Fibroblast of skin of left biceps (primary cell): Measurements from ENCODE around the gene RAB11FIP5.
A peak's percentile ranks its signal among the peaks of the same experiment; 100 is the strongest.
"Not testable (repeated sequence)": the region's sequence is repeated elsewhere in the genome, so short reads cannot be mapped to it uniquely, and the experiment has no call there.

Experiments used
- DNase-seq, 2 experiments: peaks; one replicate each; pipeline ENCODE4 v3.0.0-alpha.2; 2013; ENCODE audit warnings: low read depth in 2 of 2

The RAB11FIP5 gene

DNA sequence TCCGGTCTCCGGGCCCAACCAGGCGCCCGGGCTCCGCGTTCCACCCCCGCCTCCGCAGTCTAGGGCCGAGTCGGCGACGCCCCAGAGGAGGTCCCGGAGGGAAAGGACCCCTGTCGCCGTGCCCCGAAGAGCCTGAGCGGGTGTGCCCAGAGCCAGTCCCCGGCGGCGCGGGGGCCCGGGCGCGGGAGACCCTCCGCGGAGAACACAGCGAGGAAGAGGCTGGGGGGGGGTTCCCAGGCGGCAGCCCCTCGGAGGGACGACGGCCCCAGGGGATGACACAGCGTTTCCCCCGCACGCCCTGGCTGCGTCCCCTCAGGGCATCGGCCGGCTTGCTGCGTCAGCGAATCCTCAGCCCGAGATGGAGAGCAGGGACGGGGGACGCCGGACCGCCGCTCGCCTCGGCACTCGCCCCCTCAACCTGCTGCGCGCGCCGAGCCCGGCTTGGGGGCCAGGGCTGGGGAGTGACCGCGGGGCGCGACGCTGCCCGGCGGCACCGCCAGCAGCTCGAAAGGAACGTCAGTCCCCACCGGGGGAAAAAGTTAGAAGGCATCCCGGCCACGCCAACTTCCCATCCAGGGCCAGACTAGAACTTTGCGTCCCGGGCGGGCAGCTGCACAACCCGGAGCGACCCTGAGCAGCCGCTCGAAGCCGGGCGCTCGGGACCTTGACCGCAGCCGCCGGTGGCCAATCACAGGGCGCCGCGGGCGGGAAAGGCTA lies 41.9 kb downstream of the RAB11FIP5 start:
- DNase-seq: no peak

GRCh38 chr2:73069855-73070642 lies 42.7 kb downstream of the RAB11FIP5 start:
- DNase-seq: no peak

DNA sequence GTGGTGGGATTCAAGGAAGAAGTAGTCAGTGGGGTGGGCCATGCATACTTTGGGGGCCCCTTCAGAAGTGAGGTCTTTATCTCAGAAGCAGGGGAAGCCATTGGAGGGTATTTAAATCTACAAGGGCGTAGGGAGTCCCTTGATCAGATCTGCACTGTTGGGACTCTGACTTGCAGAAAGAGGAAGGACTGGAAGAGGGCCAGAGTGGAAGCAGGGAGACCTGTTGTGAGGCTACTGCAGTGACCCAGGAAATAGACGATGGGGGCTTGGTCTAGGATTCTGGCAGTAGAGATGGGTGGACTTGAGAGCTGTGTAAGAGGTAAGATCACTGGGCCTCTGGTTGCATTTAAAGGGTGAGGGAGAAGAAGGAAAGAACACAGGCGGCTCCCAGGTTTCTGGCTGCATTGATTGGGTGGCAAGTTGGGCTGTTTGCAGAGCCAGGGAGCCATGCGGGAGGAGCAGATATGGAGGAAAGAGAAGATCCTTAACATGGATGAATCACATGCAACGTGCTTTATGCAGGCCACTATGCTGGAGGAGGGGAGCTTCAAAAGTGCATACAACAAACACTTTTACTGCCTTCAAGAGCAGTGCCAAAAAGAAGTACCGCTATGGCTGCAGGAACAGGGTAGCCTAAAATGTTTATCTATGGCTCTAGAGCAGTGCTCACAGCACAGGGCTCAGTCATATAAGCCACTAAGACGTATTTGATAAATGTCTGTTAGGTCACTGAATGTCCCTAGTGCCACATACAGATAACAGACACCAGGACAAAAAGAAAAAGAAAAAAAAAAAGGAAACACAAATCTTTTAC lies 43.5 kb downstream of the RAB11FIP5 start:
- no peak for DNase-seq

GRCh38 chr2:73068147-73068546 lies 44.6 kb downstream of the RAB11FIP5 start:
- no peak for DNase-seq

DNA sequence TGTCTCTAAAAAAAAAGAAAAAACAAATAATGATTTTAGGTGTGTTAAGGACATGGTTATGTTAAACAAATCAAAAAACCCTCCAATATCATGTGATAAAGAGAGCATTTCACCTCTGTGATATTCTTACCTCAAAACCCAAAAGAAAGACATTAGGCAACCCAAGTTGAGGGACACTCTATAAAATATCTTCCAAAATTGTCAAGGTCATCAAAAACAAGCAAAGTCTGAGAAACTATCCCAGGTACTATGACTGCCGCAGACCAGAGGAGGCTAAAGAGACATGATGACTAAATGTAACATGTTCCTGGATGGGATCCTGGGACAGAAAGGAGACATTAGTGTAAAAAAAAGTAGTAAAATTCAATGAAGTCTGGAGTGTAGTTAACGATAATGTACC lies 45.7 kb downstream of the RAB11FIP5 start:
- DNase-seq: no peak

DNA sequence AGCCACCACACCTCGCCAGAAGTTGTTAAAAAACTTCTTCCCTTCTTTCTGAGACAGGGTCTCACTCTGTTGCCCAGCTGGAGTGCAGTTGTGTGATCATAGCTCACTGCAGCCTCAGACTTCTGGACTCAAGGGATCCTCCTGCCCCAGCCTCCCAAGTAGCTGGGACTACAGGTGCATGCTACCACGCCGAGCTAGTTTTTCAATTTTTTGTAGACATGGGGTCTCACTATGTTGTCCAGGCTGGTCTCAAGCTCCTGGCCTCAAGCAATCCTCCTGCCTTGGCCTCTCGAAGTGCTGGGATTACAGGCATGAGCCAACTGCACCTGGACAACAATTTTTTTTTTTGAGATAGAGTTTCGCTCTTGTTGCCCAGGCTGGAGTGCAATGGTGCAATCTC lies 47.7 kb downstream of the RAB11FIP5 start:
- DNase-seq: not testable (repeated sequence)

GRCh38 chr2:73063909-73064875 lies 48.6 kb downstream of the RAB11FIP5 start:
- DNase-seq: peak; percentile 55 to 61

GRCh38 chr2:73063472-73063871 lies 49.3 kb downstream of the RAB11FIP5 start:
- no peak for DNase-seq

DNA sequence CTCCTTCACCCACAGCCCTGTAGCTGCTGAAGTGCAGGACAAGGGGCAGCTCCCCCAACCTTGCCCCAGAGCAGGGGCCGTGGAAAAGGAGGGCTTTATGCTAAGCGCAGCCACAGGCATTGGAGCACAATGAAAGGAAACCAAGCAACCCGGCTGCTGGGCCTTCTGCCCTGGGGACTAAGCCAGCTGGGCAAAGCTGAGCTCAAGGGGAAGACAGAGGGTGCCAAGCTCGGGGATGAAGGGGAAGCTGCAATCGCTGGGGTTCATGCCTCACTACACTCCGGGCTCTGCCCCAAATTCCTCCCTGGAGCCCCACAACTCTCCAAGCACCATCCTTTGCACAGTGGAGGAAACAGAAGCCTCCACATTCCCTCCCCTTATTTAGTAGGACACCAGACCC lies 53.6 kb downstream of the RAB11FIP5 start:
- DNase-seq: no peak

- DNase-seq: no peak
Observed at GRCh38 chr2:73054980-73055379, 57.8 kb downstream of the RAB11FIP5 start.

- no peak for DNase-seq
Observed at GRCh38 chr2:73053316-73054114, 59.2 kb downstream of the RAB11FIP5 start.

DNA sequence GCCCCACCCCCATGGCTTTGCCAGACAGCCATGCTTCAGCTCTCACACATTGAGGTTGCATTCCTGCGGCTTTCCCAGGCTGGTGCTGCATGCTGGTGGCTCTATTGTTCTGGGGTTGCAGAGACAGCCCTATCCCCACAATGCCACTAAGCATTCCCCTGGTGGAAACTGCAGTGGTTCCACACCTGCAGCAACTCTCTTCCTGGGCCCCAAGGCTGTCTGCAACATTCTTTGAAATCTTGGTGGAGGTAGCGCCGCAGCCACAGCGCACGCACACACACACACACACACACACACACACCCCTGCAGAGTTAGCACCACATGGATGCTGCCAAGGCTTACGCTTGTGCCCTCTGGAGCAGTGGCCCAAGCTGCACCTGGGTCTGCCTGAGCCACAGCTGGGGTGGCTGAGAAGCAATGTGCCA lies 62.6 kb downstream of the RAB11FIP5 start:
- no peak for DNase-seq

DNA sequence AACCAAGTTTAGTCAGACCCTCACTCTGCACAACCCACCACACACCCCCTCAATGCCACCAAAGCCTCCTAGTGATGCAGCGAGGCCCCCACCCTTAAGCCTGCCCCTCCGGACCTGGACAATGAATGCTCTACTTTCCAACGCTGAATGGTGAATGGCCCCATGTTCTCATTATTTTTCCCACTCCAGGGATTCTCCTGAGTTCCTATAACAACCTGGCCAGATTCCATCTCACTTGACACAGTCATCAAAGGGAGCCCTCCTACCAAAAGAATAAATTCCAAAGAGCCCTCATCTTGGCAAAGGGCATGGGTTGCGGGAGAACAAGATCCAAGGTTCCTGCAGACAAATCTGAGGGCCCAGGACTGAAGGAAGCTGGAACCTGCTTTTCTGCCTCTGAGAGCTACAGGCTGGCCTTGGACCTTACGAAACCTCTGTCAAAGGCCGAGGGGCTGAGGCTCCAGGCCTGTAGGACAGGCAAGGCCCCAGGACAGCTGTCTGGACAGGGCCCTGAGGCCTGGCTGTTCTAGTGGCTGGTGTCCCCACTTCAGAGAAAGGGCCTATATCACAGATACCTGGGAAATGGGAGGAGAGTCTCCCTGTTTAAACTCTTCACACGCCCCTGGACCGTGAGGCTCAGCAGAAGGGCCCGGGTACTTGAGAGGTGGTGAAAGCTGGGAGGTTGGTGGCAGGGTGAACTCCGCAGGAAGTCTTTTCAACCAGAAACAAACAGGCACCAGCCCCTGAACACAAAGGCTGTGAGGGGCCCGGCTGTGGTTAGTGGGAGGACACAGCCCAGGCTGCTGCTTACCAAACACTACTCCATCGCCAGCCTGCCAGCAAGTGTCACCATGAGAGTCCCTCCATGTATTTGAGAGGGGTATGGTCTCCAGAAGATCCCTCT lies 68.6 kb downstream of the RAB11FIP5 start:
- no peak for DNase-seq

DNA sequence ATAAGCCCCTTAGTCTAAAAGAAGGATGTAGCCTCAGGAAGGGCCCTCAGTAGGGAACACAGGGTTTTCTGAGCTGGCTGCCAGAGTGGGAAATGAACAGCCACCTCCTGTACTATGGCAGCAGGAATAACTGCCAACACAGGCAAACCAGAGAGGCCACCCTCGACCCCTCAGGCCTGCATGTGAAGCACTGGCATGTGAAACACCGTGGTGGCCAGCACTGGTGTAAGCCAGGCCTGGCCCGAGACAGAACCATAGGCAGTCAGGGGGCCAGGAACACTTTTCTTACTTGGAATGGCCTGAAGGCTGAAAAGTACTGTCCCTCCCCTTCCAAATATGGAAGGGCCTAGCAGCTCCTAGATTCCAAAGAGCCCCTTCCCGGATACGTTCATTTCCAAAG lies 69.5 kb downstream of the RAB11FIP5 start:
- DNase-seq: no peak

- DNase-seq: no peak
Observed at GRCh38 chr2:73037947-73038585, 74.7 kb downstream of the RAB11FIP5 start.

DNA sequence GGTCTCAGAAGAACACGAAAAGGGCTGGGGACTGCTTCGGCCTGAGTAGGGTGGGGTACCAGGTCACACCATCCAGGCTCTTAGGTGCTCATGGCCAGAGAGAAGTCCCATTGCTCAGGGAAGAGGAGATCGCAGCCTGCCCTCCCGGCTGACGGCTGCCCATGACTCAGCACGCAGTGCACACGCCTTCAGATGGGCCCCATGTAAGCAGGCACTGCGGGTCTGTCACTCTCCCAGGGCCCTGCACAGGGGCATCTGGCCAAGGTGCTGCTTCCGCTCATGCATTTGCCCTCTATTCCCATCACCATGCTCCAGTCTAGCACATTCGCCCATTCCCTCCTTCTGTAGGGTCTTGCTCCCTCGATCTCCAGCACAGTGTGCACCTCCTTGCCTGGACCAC lies 76.0 kb downstream of the RAB11FIP5 start:
- DNase-seq: no peak

DNA sequence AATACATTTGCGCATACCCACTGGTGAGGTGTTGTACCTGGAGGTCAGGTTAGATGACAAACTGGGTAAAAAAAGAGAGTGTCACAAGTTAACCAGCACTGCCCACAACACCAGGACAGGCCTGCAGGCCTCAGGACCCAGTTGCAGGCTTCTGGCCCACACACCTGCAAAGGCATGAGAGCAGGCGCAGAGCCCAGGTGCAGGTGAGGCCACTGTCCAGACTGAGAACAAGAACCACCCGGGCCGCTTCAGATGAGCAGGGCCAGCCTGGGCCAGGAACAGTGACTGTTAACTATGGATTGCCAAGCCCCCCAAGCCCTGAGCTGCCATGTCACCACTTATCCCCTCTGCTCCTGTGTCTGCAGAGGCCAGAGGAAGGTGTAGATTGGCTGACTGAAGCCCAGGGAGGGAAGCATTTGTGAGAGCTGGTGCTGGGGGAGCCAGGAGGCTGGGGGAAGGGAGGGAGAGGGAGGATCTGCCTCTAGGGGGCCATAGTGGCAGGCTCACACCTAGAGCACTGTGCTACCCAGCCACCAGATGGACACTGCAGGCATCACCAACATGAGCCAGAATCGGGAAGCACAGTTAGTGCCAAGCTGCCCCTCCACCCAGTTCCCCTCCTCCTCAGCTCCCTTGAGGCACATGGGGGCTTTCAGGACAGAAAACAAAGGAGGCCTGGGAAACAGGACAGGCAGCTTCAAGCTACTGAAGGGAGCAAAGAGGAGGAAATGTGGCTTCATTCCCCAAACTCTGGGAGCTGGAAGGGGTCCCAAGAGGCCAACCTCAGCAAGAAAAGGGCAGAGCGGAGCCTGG lies 76.6 kb downstream of the RAB11FIP5 start:
- DNase-seq: no peak
